GM13977 (cell line): Measurements from ENCODE around the gene SGPP1.

Experiments used
- DNase-seq: peaks from one replicate; pipeline ENCODE4 v3.0.0; 2012; ENCODE audit warnings: low spot score
- in situ Hi-C: fragments of 300-500 bp; cut with MboI; formaldehyde crosslinking; loops from one replicate; pipeline ENCODE4 v1.12.0; 2022; ENCODE audit warnings: low sequenced_read_pairs, low pct_unique_long_range_greater_than_20kb, mixed read lengths, inconsistent platforms; ENCODE audit not compliant: unreplicated experiment
- TF ChIP-seq, protein P1 (sequence below): IDR thresholded peaks from 2 replicates; pipeline ENCODE4 v1.5.1; 2012; ENCODE audit warnings: mild to moderate bottlenecking, control low read depth; ENCODE audit not compliant: insufficient read depth; ENCODE audit errors: extremely low read depth, missing control alignments

Gene SGPP1

GRCh38 chr14:63727231-63727735, 582 bp downstream of the SGPP1 start:
- no peak for DNase-seq
- TF ChIP-seq, protein P1, sequence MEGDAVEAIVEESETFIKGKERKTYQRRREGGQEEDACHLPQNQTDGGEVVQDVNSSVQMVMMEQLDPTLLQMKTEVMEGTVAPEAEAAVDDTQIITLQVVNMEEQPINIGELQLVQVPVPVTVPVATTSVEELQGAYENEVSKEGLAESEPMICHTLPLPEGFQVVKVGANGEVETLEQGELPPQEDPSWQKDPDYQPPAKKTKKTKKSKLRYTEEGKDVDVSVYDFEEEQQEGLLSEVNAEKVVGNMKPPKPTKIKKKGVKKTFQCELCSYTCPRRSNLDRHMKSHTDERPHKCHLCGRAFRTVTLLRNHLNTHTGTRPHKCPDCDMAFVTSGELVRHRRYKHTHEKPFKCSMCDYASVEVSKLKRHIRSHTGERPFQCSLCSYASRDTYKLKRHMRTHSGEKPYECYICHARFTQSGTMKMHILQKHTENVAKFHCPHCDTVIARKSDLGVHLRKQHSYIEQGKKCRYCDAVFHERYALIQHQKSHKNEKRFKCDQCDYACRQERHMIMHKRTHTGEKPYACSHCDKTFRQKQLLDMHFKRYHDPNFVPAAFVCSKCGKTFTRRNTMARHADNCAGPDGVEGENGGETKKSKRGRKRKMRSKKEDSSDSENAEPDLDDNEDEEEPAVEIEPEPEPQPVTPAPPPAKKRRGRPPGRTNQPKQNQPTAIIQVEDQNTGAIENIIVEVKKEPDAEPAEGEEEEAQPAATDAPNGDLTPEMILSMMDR: no peak
- in situ Hi-C loops: no loop called here

DNA sequence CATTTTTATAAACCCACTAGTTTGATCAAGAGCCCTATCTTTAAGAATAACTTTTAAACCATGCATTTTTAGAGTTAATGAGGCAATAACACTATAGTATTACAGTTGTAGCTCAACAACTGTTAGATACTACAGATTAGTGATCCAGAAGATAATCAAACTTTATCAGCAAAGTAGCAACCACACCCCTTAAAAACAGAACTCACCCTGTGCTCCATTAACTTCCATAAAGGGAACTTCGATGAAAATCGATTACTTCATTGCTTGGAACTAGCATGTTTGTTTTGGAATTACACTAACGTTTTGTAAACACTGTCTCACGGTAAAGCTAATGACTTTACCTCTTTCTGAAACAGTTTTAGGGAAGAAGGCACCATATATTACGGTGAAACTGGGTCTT, 1.4 kb downstream of the SGPP1 start:
- TF ChIP-seq, protein P1: no peak
- DNase-seq: no peak
- in situ Hi-C loops: no loop called here

GRCh38 chr14:63725786-63726460, 1.9 kb downstream of the SGPP1 start:
- TF ChIP-seq, protein P1: no peak
- in situ Hi-C loops: no loop called here

DNA sequence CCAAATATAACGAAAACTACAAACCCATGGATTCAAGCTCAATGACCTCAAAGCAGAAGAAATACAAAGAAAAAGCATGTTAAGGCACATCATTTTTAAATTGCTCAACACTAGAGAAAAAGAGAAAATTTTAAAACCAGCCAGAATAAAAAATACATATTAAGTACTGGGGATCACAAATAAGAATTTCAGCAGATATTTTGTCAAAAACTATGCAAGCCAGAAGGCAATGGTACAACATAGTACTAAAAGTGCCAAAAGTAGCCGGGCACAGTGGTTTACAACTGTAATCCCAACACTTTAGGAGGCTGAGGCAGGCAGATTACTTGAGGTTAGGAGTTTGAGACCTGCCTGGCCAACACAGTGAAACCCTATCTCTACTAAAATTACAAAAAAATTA, 10.2 kb downstream of the SGPP1 start:
- TF ChIP-seq, protein P1: no peak
- DNase-seq: no peak
- in situ Hi-C loops: no loop called here

More at GRCh38 chr14:63725786-63726460, 1.9 kb downstream of the SGPP1 start:
- no peak for DNase-seq

- TF ChIP-seq, protein P1: no peak
- in situ Hi-C loops: no loop called here
- no peak for DNase-seq
Observed at GRCh38 chr14:63715360-63715759, 12.5 kb downstream of the SGPP1 start.

DNA sequence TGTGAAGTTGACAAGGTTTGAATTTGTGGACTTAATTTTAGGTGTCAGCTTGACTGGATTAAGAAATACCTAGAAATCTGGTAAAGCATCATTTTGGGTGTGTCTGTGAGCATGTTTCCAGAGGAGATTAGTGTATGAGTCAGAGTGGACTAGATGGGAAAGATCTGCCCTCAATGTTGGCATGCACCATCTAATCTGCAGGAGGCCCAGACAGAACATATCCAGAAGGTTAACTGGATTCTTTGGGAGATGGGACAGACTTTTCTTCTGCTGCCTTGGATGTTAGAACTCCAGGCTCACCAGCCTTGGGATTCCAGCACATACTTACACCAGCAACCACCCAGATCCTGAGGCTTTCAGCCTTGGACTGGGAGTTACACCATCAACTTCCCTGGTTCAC, 14.1 kb downstream of the SGPP1 start:
- TF ChIP-seq, protein P1: no peak
- in situ Hi-C loops: no loop called here
- DNase-seq: no peak
